SK-MEL-5 (cell line): ENCODE measurements around the gene FARSB. TPM values are rescaled to one million over a fixed set of nuclear protein-coding genes. Genes with fewer than 3 reads are reported as not detected.
"Not testable (repeated sequence)": the region's sequence is repeated elsewhere in the genome, so short reads cannot be mapped to it uniquely, and the experiment has no call there.

ENCODE experiments used
- DNase-seq: peaks from one replicate; pipeline ENCODE4 v3.0.0-alpha.2; 2016; ENCODE audit warnings: low read depth, low spot score
- in situ Hi-C: cut with HindIII; loops from 2 replicates; pipeline ENCODE4 v1.10.0; 2016; ENCODE audit warnings: low sequenced_read_pairs, high pct_unique_total_duplicates, low pct_unique_long_range_greater_than_20kb
- polyA plus RNA-seq, 2 experiments: library from polyadenylated mRNA; depleted of rRNA; stranded (reverse); fragments of >200 nt; gene quantifications; 2 replicates each; pipeline ENCODE4 v1.2.3, GENCODE V29; 2015
- total RNA-seq: library from RNA; depleted of rRNA; stranded (reverse); fragments of >200 nt; shearing (Covaris generic); gene quantifications from 2 replicates; pipeline ENCODE4 v1.2.3, GENCODE V29; 2014; rRNA removed

The FARSB gene
- total RNA-seq = 33.9 and 35.2 TPM in 2 replicates
- polyA plus RNA-seq (2015; cell fraction: cytosol; rRNA removed) = 40.7 and 48.3 TPM in 2 replicates
- polyA plus RNA-seq (2015; cell fraction: nucleus; rRNA removed) = 24.2 and 35.3 TPM in 2 replicates

DNA sequence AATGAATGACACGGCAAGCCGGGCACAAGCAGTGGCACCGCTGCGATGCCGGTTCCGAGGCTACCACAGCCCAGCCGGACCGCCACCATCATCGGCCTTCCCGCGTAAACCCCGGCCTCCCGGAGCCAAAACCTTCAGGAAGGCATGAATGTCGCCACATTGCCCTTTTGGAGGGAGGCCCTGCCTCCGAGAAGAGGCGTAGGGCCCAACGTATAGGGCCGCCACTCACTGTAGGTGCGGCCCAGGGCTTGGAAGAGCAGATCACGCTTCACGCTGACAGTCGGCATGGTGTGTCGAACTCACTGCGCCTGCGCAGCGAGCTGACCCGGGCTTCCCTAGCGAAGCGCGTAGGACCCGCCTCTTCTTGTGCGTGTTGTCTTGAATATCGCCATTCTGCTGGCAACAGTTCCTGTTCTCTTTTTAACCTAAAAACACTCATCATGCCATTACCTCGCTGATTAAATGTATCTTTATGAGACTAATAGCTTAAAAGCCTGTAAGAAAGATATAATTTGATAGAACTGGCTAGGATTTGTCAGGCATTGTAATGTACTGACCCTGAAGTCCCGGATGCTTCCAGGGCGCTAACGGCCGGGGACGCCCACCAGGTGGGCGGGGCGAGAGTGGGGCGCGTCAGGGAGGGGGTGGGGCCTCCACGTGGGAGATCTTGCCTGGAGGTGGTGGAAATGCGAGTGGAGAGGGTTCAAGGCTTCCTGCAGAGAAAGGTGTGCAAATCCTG is at the start of gene FARSB:
Gene FARSB, minus strand, starts transcription at position 306 of the 739 bp plus-strand sequence. Its CDS starts 19 bp downstream, at position 287.
- in situ Hi-C loops = no loop called here
- peak; percentile 96 for DNase-seq

DNA sequence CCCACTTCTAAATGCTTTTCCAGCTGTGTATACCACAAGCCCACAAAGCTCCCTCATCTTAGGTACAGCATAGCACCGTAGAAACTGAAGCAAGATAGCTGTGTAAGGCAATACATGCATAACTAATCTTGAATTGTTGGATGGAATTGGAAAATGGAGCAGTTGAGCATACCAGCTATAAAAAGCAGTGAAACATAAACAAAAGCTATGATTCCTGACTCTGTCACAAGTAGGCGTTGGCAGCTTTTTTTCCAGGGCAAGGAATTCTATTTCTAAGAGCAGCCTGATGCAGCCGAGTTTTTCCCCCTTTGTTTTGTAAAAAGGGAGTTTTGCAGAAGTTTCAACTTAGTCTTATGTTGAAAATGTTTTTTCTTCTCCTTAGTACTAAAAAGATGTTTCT is 48.0 kb upstream of the FARSB start:
- no peak for DNase-seq
- in situ Hi-C loops = no loop called here

DNA sequence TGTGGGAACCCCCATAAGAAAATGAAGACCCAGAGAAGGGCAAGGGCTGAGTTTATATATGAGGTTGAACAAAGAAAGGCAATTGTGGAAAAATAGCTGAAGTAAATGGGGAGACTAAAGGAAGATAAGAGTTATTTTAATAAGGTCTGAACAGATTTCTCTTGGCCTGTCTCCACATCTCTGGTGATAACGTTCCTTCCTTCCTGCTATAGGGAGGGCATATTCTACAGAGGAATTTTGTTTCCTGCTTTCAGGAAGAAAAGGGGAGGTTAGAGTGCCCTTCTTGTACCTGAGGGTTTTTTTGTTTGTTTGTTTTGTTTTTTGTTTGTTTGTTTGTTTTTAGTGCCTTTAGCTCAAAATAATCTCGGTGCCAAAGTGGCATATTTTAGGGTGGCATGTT is 47.2 kb upstream of the FARSB start:
- in situ Hi-C loops = no loop called here
- DNase-seq = no peak

DNA sequence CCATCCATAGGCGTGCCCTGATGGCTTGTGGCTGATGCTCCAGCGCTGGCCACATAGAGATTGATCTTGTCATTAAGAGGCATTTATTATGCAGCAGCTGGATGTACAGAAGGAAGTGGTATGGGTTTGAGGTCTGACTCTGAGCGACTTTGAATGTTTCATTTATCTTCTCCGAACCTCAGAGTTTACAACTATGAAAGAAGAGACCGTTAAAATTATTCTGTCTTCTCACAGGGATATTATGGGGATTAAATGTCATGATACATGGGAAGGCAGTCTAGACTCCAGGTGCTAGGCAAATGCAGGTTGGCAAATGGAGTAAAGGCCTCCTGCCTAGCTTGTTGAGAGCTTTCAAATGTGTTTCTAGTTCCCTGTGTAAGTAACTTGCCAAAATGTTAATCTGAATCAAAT is 45.8 kb upstream of the FARSB start:
- DNase-seq = no peak
- in situ Hi-C loops = no loop called here

DNA sequence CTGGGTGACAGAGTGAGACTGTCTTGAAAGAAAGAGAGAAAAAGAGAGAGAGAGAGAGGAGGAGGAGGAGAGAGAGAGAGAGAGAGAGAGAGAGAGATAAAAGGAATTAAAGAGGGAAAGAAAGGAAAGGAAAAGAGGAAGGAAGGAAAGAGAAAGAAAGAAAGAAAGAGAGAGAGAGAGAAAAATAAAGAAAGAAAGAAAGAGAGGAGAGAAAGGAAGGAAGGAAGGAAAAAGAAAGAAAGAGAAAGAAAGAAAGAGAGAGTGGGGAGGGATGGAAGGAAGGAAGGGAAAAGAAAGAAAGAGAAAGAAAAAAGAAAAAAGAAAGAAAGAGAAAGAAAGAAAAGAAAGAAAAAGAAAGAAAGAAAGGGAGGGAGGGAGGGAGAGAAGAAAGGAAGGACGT is 45.3 kb upstream of the FARSB start:
- in situ Hi-C loops = no loop called here
- DNase-seq = no peak

DNA sequence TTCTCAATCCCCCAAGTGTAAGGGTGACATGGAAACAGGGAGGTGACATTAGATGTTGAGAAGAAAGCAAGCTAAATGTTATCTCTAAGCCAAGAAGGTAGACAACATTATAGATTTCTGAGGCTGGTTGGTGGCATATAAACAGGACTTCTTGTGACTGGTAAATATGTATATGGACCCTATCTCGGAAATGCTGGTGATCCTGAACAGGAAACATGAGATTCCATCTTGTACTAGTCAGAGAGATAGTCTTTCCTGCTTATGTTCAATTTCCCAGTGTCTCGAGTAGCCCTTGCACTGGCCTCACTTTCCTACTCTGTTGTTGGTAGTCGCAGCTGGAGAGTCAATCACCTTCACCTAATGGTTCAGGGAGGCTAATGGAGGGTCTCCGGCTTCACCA is 42.4 kb upstream of the FARSB start:
- no peak for DNase-seq

GRCh38 chr2:222693837-222694236 is 37.9 kb upstream of the FARSB start:
- in situ Hi-C loops = no loop called here
- peak; percentile 75 for DNase-seq

More for the DNA sequence above, 42.4 kb upstream of the FARSB start:
- in situ Hi-C loops = no loop called here

GRCh38 chr2:222693413-222693812 is 37.5 kb upstream of the FARSB start:
- DNase-seq, in situ Hi-C loops: not testable (repeated sequence)

- in situ Hi-C loops = no loop called here
- DNase-seq = peak; percentile 86
These were observed 34.8 kb upstream of the FARSB start for GRCh38 chr2:222690564-222691200.

DNA sequence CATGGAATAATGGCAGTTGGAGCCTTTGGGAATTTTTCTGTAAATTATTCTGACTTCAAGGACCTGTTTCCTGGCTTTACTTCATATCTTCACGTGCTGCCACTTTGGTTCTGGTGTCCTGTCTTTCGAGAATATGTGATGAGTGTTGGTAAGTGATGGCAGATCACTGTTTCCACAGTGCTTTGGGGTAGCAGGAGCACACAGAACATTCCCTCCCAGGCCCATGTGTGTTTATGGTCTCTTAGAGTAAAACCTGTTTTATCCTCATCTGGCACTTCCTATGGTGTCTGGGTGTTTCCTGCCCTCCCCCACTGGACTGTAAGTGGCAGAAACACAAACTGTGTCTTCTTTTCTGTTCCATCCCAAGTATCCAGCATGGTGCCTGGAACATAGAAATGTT is 33.4 kb upstream of the FARSB start:
- no peak for DNase-seq
- in situ Hi-C loops = no loop called here

GRCh38 chr2:222688917-222689316 is 33.0 kb upstream of the FARSB start:
- in situ Hi-C loops = no loop called here

DNA sequence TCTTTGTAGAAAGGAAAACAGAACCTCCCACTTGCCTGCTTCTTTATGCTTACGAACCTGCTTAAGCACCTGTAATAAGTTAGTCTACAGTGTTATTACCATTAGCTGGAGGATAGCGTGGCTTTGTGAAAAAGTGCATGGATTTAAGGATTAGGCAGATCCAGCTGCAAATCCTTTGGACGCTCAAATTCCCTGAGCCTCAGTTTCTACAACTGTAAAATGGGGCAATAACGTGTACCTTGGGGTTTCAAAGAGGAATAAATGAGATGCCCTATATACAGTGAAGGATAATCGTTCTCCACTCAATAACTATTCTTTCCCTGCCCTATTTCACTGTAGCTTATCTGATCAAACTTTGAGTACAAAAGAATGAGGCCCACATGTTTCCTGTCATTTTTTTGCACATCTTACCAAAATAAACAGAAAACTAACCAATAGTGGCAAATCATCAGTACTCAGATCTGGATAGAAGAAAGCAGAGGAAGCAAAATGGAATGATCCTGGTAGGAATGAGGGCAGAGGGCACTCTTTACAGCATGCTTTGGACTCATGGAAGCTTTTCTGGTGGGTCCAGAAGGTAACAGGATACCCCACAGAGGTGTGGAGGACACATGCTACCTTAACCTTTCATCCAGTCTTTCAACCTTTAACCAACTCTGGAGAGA is 30.3 kb upstream of the FARSB start:
- no peak for DNase-seq
- in situ Hi-C loops = no loop called here

More at GRCh38 chr2:222688917-222689316, 33.0 kb upstream of the FARSB start:
- no peak for DNase-seq

GRCh38 chr2:222683805-222684204 is 27.9 kb upstream of the FARSB start:
- in situ Hi-C loops = no loop called here
- no peak for DNase-seq

DNA sequence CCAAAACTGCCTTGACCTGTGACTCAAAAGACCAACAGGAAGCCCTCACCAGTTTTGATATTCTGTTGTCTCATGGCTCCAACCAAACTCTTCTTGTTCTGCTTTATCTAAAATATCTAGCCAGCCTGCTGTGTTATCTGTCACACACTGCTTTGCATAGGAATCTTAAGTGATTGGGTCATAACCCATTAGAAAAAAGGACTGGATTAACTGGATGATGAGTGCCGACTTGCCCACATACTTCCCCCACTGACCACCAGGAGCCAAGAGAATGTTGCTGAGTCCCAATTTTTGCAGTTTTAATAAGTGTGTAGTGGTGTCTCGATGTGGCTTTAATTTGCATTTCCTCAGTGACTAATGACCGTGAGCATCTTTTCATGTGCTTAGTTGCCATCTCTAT is 22.1 kb upstream of the FARSB start:
- in situ Hi-C loops = no loop called here
- no peak for DNase-seq

GRCh38 chr2:222673883-222674282 is 18.0 kb upstream of the FARSB start:
- in situ Hi-C loops = no loop called here
- DNase-seq = peak; percentile 58

- in situ Hi-C loops = no loop called here
These were observed 17.4 kb upstream of the FARSB start for GRCh38 chr2:222673273-222673672.

GRCh38 chr2:222672068-222672401 is 16.1 kb upstream of the FARSB start:
- in situ Hi-C loops = no loop called here
- DNase-seq = no peak

More at GRCh38 chr2:222673273-222673672, 17.4 kb upstream of the FARSB start:
- DNase-seq = no peak

DNA sequence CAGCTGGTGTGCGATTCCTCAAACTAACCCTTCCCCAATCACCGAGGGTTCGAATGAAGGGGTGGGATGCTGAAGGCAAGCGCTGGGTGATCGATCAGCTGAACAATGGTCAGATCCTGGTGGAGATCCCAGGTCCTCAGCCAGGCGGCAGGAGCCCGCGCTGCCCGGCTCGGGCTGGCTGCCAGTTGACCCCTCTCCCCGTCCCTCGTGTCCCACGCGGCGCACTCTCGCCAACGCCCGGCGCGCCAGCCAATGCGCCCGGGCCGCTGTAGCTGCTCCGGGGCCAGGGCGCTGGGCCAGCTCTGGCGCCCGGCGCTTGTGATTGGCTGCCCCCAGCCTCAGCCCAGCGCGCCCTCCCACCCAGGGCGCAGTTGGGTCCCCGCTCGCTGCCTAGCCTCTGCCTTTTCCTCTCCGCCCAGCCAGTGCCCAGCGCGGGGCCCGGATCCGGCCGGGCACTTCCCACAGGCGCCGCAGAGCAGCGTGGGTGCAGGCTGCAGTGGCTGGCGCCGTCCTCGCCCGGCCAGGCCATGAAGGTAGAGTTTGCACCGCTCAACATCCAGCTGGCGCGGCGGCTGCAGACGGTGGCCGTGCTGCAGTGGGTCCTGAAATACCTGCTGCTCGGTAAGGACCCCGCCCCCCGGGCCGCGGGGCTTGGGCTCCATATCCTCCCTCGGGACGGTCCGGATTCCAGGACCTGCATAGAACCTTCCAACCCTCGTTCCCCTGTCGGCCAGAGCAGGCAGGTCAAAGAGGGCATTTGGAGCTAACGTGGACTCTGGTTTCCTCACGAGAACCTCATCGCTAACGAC is 15.6 kb upstream of the FARSB start, which contains the start of gene MOGAT1:
Gene MOGAT1, plus strand, starts transcription at position 400 of the 809 bp plus-strand sequence. Its CDS starts 128 bp downstream, at position 528.
- in situ Hi-C loops = no loop called here
- no peak for DNase-seq
